Inferior parietal cortex (tissue), 1 donor: ENCODE results near the gene NLRP4.
"Not testable (repeated sequence)": the region's sequence is repeated elsewhere in the genome, so short reads cannot be mapped to it uniquely, and the experiment has no call there.

Experiments used
- DNase-seq: peaks from one replicate; pipeline ENCODE4 v3.0.0-alpha.2; 2016; ENCODE audit errors: extremely low spot score

Gene NLRP4

DNA sequence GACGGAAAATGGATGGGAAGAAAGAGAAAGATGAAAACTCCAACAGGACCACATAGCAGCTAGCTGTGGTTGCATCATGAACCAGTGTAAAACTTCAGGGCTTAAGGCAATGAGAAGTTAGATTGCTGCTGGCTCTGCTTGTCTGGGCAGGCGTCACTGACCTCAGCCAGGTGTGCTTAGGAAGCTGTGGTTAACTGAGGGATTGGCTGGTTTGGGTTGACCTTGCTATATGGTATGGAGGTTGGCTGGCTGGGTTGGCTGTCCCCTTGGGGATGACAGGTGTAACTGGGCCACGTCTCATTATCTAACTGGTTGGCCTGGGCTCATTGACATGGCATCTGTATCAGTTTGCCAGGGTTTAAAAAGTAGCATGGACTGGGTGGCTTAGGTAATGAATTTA is 40.9 kb downstream of the NLRP4 start:
- DNase-seq: no peak

DNA sequence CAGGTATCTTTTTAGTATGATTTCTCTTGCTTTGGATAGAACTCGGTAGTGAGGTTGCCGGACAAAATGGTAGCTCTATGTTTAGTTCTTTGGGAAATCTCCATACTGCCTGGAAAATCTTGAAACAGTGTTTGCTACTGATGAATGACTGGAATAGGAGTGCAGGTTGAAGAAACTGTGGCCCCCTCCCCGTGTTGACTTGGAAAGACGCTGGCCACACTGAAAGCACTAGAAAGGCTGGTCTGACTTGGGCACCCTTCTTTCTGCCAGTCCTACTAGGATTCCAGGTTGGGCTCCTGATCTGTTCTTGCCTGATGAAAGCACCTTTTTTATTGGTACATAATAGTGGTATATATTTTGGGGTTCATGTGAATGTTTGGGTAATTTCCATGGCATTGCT is 46.3 kb downstream of the NLRP4 start:
- DNase-seq: no peak

DNA sequence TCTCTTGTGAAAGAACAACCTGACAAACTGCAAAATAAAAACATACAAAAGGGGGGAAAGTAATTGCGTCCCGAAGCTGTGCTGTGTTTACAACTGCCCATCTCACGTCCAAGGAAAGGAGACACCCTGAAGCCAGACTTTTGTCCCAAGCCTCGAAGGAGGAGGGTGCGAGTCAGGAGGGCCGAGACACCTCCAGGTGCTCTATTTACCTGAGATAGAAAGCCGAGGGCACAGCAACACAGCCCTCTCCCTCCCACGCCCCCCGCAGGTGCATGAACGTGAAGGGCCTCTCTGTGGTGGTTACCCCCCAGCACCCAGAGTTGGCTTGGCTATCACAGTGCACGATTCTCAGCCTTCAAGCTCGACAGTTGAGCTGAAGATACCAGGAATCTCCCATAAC is 62.6 kb downstream of the NLRP4 start:
- DNase-seq: no peak

DNA sequence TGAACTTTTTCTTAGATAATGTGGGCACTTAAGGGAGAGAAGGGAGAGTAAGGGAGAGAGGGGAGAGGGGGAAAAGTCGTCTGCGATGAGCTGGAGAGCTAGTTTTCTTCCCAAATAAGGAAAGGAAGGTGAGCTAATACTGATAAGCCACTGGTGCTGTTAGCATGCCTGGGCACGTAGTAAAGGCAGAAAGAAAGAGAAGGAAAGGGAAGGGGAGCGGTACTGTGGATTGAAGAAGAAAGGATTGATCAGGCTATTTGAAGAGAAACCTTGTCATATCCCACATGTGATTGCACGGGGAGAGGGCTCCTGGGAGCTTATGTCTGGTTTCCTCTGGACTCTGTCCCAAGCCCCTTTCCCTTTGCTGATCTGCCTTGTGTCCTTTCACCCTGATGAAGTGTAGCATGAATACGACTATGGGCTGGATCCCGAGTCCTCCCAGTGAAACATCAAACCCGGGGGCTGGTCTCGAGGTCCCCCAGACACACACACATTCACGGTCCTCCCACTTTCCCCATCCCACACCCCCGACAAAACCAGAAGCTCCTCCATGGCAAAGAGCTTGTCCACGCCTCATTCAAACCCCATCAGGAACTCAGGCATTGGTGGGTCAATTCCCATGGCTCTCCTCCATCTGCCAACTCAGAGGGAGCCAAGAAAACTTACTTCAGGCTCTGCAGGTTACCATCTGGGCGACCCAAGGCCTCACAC is 65.2 kb downstream of the NLRP4 start:
- DNase-seq: no peak

DNA sequence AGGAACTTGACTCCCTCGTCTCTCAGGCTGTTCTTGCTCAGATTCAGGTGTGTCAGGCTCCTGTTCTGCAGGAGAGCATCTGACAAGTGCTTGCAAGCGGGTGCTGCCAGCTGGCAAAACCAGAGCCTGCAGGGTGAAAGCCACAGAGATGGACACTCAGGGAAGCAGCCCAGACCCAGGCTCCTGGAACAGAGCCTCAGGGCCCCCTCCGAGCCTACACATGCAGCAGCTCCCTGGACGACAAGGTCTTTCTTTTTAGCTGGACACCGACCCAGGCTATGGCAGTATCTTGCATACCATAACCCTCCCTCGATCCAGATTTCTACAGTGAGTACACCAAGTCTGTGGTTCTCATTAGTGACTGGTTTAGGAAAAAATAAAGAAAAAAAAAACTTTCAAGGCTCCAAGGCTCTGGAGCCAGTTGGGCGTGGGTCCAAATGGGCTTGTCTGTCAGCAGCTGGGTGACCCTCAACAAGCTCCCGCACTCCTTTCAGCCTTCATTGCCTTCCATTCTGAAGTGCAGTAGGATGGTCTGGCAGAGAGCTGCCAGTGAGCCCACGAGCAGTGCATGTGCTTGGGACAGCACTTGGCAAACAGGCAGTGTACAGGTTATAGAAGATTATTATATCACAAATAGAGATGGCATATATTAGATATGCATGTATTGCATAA is 65.9 kb downstream of the NLRP4 start:
- no peak for DNase-seq

DNA sequence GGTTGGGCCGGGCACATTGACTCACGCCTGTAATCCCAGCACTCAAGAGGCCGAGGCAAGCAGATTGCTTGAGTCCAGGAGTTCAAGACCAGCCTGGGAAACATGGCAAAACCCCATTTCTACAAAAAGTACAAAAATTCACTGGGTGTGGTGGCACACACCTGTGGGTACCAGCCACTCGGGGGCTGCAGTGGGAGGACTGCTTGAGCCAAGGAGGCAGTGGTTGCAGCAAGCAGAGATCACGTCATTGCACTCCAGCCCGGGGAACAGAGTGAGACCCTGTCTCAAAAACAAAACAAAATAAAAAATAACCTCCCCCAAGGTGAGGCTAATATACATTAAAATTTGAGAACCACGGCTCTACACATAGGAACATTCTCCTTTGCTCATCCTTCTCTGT is 70.9 kb downstream of the NLRP4 start:
- DNase-seq: no peak

DNA sequence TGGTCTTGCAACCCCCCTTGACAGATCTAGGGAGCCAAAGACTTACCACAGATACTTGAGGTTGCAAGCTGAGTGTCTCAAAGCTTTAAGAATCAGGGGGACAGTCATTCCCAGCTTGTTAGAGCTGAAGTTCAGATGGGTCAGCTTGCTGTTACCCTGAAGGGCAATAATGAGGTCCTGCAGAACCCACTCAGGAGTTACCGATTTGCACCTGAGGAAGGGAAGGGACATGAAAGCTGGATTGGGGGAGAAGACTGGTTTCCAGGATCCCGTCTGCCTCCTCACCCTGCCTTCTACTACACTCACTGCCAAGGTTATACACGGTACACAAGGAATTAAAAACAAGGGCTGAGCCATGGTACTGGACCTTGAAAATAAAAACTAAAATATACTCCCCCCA is 71.4 kb downstream of the NLRP4 start:
- DNase-seq: no peak

DNA sequence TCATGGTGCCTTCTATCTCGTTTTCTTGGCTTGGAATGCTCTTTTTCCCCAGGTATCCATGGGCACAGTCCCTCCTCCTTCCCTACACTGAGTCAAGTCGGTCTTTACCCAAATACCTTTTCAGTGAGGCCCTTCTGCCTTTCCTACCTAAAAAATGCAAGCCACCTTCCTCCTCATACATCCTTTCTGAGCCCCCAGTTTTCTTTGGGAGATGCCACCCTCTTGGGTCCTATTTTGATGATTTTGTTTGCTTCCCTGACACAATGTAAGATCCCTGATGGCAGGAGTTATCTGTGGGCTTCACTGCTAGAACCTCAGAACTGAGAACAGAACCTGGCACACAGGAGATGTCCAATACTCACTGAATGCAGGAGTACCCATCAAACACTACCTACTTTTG is 73.5 kb downstream of the NLRP4 start:
- no peak for DNase-seq

DNA sequence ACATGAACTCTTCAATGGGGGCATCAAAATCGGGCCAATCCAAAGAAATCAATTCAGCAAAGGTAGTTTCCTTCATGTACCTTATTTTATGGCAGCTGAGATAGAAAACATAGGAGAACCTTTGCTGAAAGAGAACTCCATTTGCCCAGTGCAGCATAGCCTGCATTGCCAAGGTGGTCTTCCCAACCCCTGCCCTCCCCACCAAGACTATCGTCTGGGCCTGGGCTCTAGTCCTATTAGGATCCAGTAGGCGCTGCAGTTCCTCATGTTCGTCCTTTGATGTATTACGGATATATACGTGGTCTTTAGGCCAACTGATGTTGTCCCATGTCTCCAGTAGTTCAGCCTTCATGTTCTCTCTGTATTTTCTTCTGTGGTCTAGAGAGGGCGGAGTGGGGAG is 76.6 kb downstream of the NLRP4 start:
- no peak for DNase-seq

DNA sequence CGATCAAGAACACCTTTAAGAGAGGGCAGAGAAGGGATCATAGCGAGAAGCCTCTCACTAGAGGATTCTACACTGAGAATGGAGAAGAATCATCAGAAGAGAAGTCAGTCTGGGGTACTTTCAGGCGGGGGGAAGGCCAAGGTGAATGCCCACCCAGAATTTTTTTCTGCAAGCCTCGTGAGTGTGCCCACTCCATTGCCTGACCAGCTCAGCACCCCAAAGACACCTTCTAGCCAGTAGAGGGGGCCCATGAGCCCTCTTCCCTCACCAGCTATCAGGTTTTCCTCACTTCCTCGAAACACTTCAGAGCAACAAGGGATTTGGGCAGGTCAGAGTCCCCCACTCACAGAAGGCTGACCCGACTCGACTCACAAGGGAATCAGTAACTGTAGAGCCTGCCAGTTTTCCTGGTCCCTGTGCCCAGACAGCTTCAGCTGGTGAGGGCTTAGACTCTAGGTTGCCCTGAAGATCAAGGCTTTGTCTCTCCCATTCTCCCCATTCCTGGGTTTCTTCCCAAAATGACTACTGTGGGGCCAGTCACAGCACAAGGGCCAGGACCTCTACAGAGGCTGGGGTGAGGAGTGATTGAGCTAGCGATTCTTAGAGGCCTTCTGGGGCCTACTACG is 77.4 kb downstream of the NLRP4 start:
- DNase-seq: no peak

DNA sequence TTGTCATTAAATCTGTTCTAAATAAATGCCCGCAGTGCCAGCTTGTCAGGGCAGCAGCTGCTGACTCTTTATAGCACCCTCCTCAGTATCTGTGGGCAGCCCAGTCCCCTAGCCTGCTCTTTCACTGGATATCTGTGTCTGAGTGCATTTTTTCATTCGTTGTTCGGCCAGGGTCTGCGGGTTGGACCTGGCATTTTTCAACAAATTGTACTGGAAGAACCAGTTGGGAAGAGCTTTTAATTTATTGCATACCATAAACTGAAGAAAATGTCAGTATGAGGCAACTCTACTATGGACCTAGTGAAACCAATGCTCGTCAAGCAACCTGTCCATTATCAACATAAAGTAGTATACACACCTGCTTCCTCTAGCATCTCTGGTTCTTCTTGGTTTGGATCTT is 87.2 kb downstream of the NLRP4 start:
- no peak for DNase-seq

DNA sequence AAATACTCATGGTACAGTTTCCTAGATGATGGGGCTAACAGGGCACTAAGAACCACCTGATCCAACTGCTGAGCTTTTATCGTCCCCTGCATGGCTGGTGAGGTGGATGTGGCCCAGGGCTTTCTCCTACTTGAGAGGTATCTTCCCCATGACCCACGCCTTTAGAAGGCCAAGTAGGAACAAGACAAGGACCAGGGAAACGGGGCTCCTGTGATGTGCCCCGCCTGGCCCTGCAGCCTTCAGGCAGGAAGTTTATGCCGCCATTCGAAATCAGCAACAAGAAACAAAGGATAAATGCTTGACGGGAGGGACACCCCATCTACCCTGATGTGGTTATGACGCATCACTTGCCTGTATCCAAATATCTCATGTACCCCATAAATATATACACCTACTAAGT is 91.7 kb downstream of the NLRP4 start:
- no peak for DNase-seq

DNA sequence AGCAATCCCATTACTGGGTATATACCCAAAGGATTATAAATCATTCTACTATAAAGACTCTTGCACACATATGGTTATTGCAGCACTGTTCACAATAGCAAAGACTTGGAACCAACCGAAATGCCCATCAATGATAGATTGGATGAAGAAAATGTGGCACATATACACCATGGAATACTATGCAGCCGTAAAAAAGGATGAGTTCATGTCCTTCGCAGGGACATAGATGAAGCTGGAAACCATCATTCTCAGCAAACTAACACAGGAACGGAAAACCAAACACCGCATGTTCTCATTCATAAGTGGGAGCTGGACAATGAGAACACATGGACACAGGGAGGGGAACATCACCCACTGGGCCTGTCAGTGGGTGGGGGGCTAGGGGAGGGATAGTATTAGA is 92.9 kb downstream of the NLRP4 start:
- not testable (repeated sequence) for DNase-seq

DNA sequence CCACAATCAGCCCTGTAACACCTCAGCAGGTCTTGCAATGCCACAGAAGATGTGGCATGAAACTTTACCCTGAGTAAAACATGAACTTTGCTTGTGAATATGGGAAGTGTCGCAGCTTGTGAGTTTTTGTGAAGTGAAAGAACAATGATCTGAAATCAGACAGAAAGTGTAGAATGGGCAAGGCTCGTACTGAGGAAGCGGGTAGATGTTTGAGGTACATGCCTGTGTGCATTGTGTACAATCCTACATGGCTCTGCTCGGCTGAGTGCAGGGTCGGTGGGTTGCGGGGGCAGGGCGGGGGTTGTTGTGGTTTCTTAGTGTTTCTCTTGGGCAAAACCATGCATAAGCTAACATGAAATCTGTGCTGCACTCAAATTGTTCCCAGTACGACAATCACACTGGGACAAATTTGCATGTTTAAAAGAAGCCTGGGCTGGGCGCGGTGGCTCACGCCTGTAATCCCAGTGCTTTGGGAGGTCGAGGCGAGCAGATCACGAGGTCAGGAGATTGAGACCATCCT is 94.7 kb downstream of the NLRP4 start:
- DNase-seq: no peak
